SIG-M5 treated with dmso at 0.1 percent for 504 hours (cell line): ENCODE data around the gene CRYBA4.

Experiments used
- DNase-seq: peaks from one replicate; lab custom pipeline; 2025; ENCODE audit not compliant: unreplicated experiment; lab: John Stamatoyannopoulos, UW

The CRYBA4 gene

GRCh38 chr22:26658671-26659478, 37.1 kb downstream of the CRYBA4 start:
- peak; percentile 78 for DNase-seq

GRCh38 chr22:26660356-26660755, 38.6 kb downstream of the CRYBA4 start:
- DNase-seq, result no peak

GRCh38 chr22:26660961-26661578, 39.3 kb downstream of the CRYBA4 start:
- DNase-seq, result no peak

- no peak for DNase-seq
Observed at GRCh38 chr22:26662160-26662559, 40.4 kb downstream of the CRYBA4 start.

- no peak for DNase-seq
Observed at GRCh38 chr22:26663374-26663923, 41.7 kb downstream of the CRYBA4 start.

- no peak for DNase-seq
Observed at GRCh38 chr22:26665813-26666231, 44.1 kb downstream of the CRYBA4 start.

GRCh38 chr22:26667140-26667539, 45.4 kb downstream of the CRYBA4 start:
- DNase-seq, result no peak

- DNase-seq, result peak; percentile 48
Observed at GRCh38 chr22:26669060-26669481, 47.3 kb downstream of the CRYBA4 start.

- no peak for DNase-seq
Observed at GRCh38 chr22:26670459-26670858, 48.7 kb downstream of the CRYBA4 start.

- DNase-seq, result no peak
Observed at GRCh38 chr22:26671317-26672059, 49.7 kb downstream of the CRYBA4 start.

- DNase-seq, result no peak
Observed at GRCh38 chr22:26672060-26672471, 50.3 kb downstream of the CRYBA4 start.

GRCh38 chr22:26672590-26673468, 51.1 kb downstream of the CRYBA4 start:
- DNase-seq, result peak; percentile 94

- DNase-seq, result no peak
Observed at GRCh38 chr22:26673486-26673885, 51.7 kb downstream of the CRYBA4 start.

GRCh38 chr22:26674211-26675190, 52.7 kb downstream of the CRYBA4 start:
- peak; percentile 14 for DNase-seq

GRCh38 chr22:26675687-26676268, 54.0 kb downstream of the CRYBA4 start:
- no peak for DNase-seq

- no peak for DNase-seq
Observed at GRCh38 chr22:26677217-26677616, 55.5 kb downstream of the CRYBA4 start.

- peak; percentile 67 for DNase-seq
Observed at GRCh38 chr22:26679003-26679629, 57.4 kb downstream of the CRYBA4 start.
